ENCODE data around the gene PPP1R1B.

PPP1R1B gene

GRCh38 chr17:39632153-39632941 lies 5.6 kb downstream of the PPP1R1B start:
- no peak for DNase-seq (ENCODE audit: low read depth in 2 of 2)

- no peak for DNase-seq (ENCODE audit: low read depth in 2 of 2)
These were observed 6.9 kb downstream of the PPP1R1B start for GRCh38 chr17:39633570-39634183.

GRCh38 chr17:39634384-39634871 lies 7.7 kb downstream of the PPP1R1B start:
- DNase-seq (ENCODE audit: low read depth in 2 of 2) = no peak

GRCh38 chr17:39635614-39636176 lies 8.9 kb downstream of the PPP1R1B start:
- DNase-seq (ENCODE audit: low read depth in 2 of 2) = no peak

- DNase-seq (ENCODE audit: low read depth in 2 of 2) = no peak
These were observed 9.8 kb downstream of the PPP1R1B start for GRCh38 chr17:39636587-39636926.

GRCh38 chr17:39636927-39637736 lies 10.4 kb downstream of the PPP1R1B start, which contains the start of gene STARD3:
TSS of gene STARD3 (plus strand) at chr17:39637144. CDS start at chr17:39653532, 16,388 bp downstream.
- DNase-seq (ENCODE audit: low read depth in 2 of 2) = peak; percentile 69 to 79

- DNase-seq (ENCODE audit: low read depth in 2 of 2) = no peak
These were observed 11.6 kb downstream of the PPP1R1B start for GRCh38 chr17:39638317-39638716.

- no peak for DNase-seq (ENCODE audit: low read depth in 2 of 2)
These were observed 12.3 kb downstream of the PPP1R1B start for GRCh38 chr17:39639043-39639442.

- no peak for DNase-seq (ENCODE audit: low read depth in 2 of 2)
These were observed 13.1 kb downstream of the PPP1R1B start for GRCh38 chr17:39639566-39640458.

GRCh38 chr17:39640591-39641031 lies 13.9 kb downstream of the PPP1R1B start:
- no peak for DNase-seq (ENCODE audit: low read depth in 2 of 2)

- no peak for DNase-seq (ENCODE audit: low read depth in 2 of 2)
These were observed 14.3 kb downstream of the PPP1R1B start for GRCh38 chr17:39641097-39641496.

- DNase-seq (ENCODE audit: low read depth in 2 of 2) = no peak
These were observed 15.1 kb downstream of the PPP1R1B start for GRCh38 chr17:39641883-39642282.

GRCh38 chr17:39642291-39643074 lies 15.7 kb downstream of the PPP1R1B start:
- no peak for DNase-seq (ENCODE audit: low read depth in 2 of 2)

GRCh38 chr17:39643271-39643670 lies 16.5 kb downstream of the PPP1R1B start:
- no peak for DNase-seq (ENCODE audit: low read depth in 2 of 2)

GRCh38 chr17:39647256-39647655 lies 20.5 kb downstream of the PPP1R1B start:
- DNase-seq (ENCODE audit: low read depth in 2 of 2) = no peak

- DNase-seq (ENCODE audit: low read depth in 2 of 2) = no peak
These were observed 22.0 kb downstream of the PPP1R1B start for GRCh38 chr17:39648616-39649366.

GRCh38 chr17:39650121-39650579 lies 23.4 kb downstream of the PPP1R1B start:
- DNase-seq (ENCODE audit: low read depth in 2 of 2) = no peak

- no peak for DNase-seq (ENCODE audit: low read depth in 2 of 2)
These were observed 25.3 kb downstream of the PPP1R1B start for GRCh38 chr17:39651923-39652586.
